Ramos (cell line): ENCODE data around the gene PDE4D.

Experiments used
- in situ Hi-C: fragments of 300-500 bp; cut with MboI; formaldehyde crosslinking; loops from one replicate; pipeline ENCODE4 v1.14.3; 2022; ENCODE audit warnings: low sequenced_read_pairs; ENCODE audit not compliant: unreplicated experiment

PDE4D gene

DNA sequence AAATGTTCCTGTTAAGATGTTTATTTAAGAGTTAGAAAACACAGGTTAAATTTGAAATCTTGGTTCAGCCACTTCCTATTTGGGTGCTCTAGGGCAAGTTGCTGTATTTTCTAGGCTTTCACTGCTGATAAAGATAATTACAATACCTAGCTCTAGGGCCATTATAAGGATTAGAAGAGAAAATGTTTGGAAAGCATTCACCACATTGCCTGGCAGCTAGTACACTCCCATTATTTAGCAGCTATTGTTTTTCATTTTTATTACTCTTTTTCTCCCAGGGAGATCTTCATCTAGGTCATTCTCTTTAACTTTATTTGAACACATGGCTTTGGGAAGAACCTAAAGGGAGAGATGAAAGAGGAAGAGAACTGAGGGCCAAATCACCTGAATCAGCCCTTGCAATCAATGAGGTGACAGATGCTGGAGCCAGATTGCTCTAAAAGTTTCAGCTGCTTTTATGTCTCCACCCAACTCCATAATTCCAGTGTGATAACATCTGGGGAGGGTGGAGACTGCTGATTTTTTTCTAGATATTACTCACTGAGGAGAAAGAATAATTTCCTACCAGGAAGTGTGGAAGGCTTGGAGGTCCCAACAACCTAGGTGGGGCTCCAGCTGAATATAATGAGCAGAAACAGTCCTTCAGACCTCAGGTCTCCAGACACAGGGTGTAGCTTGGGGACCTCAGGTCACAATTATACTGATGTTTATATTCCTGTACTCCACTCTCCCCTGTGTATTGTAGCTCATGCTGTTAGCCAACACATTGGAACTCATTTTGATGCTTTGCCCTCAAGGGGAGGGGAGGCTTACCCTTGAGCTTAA is 670.6 kb downstream of the PDE4D start:
- in situ Hi-C loops: no loop called here

DNA sequence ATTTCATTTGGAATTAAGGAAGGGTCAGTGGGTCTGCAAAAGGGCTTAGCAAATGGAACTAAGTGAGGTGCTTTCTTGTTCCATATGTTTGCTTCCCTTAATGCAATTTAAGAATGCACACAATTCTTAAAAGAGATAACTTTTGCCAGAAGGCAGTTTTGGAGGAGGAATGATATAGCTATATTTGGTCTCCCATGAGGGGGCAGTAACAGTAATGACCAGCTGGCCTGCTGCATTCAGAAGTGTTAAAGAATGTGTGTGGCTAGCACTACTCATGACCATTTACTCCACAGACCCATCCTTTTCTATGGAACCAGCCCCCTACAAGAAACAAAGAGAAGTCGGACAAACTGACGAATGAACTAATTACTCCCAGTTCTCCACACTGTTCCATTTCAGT is 671.8 kb downstream of the PDE4D start:
- in situ Hi-C loops: no loop called here

DNA sequence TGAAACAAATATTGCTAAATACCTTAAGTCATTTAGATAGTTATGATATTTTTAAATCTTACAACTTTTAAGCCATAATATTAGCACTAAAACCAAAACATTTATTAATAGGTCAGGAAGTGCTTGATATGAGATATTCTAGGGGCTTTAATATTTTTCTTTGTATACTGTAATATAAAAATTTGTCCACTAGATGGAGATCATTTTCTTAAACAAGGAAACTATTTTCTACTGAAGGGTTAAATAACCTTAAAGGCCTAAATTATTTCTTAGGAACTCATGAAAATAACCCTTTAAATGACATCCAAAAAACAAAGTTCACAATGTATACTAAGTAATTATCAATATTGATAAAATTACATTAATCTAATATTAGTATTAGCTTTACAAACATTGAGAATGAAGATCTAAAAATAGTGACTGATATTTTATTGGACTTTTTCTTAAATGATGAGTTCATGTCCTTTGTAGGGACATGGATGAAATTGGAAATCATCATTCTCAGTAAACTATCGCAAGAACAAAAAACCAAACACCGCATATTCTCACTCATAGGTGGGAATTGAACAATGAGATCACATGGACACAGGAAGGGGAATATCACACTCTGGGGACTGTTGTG is 675.0 kb downstream of the PDE4D start:
- in situ Hi-C loops: no loop called here

DNA sequence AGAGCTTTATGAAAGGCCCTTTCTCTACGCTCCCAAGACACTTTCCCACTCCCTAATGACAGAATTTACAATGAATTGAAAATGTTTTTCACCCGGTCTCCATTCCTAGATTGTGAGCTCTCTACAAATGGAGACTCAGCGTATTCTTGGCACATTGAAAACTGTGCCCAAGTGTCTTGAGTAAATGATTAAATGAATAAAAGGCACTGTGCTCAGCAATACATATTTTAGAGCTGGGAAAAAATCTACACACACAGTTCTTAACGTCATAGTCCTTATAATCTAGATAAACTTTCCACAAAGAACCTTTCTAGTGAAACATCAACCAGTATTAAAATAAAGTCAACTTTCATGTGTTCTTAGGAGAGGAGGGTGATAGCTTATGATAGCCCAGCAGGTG is 676.7 kb downstream of the PDE4D start:
- in situ Hi-C loops: no loop called here

DNA sequence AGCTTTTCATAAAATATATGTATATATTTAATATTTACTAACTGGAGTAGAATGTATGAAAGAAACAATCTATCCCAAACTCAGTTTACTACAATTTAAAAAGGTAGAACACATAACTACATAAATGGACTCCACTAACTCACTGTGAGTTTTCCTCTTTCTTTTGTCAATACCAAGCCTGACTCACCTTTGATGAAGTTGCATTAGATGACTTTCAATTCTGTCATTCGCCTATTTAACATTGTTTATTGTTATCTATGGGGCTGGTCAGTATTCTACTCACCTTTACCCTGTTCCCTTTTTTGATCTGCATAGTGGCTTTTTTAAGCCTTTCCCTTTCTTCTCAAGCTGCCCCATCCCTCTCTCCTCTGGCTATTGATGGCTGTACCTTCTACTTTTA is 680.9 kb downstream of the PDE4D start:
- in situ Hi-C loops: no loop called here

DNA sequence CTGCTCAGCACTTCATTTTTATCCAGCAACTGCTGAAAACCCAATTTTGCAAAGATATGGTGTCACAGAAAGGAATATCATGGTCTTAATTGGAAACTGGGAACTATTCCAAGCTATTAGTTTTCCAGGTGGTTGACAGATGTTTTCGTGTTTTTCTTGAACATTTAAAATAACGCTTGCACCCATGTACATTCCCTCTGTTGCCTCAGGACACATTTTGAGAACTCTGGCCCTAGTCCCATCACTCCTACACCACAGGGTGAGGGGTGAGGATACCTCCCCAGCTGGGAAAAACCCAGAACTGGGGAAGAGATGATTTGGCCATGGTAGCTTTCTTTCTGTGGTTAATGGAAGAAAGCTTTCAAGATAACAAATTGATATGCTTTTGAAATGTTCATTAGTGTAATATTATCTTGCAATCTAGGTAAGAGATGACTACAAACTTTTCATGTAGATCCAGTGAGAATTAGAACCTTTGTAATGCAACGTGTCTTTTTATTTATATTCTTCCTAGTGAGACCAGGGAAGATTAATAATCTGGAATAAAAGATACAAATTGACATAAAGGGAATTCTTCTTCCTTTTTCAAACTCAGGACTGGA is 683.7 kb downstream of the PDE4D start:
- in situ Hi-C loops: no loop called here

DNA sequence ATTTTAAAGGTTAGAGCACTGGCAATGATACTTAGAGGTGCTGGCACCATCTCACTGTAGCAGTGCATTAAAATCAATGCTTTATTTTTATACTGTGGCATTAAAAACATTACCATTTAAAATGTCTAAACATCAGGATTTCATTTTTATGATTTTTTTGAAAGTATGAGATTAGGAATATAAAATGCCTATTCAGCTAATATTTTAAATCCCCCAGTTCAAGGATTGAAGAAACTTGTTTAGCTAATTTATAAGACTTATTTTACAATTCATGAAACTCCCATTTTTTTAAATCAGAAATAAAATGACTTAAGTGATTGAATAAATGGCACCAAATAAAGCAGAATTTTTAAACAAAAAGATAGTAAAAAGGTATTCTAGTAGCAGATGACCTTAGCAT is 685.1 kb downstream of the PDE4D start:
- in situ Hi-C loops: no loop called here

DNA sequence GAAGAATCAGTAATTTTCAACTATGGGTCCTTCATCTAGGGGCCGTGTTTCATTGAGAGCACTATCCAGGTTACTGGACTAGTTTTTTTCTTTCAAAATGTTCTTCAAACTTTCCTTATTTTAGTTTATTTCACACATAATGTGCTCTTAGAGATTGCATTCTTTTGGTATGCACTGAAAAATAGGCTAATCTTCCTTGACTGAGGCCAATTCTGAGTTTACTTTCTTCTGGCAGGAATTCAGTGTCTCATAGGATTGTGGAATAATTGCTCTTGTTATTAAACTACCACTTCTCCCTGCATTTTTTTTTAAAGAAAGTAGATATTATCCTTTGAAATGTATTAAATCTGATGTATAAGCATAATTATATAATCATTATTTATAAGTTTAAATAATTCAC is 686.1 kb downstream of the PDE4D start:
- in situ Hi-C loops: no loop called here

DNA sequence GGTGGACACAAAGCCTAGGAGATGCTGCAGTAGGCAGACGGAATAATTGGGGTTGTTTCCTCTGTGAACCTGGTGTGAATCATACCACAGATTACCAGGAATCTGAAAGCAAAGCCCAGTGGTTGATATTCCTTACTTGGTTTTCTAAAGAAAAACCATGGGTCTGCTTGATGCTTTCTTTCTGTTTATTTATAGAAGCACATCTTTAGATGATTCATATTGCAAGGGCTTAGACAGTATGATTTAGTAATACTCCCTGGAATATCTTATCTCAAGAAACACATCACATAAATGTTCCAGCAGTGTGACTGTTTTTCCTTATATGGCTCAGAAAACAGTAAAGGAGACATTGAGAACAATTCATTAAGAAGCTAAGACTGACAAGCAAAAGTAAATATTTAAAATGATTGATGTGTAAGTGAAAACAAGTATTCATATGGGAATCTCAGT is 687.4 kb downstream of the PDE4D start:
- in situ Hi-C loops: no loop called here

DNA sequence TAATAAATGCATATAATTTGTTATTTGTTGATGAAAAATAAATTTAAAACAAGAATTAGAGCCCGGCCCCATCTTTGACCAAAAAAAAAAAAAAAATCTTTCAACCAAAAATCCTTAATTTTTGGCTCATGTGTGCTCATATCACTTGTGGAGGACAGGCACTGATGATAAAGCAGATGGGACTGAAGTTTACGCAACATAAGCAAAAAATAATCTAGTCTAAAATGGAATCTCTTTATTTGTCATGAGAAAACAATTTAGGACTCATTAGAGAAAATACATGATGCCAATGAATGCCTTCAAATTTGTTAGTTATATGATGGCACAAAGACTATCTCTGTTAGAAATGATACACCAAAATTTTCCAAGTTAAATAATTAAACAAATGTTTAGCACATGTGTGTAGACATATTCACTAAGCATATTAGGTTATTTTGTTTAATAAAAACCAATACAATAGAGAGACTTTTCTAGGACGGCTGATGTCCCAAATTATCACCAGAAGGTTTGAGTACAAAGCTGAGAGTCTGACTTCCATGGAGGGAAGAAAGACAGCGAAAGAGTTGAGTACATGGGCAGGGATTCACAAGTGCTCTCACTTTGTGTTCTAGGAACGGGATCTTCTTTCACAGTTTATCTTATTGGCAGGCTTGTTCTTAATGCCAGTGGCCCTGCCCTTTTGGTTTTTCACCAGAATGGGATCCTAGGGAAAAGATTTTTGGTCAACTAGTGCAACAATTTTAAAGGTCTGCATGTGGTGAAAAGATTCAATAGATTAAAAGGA is 689.2 kb downstream of the PDE4D start:
- in situ Hi-C loops: no loop called here

DNA sequence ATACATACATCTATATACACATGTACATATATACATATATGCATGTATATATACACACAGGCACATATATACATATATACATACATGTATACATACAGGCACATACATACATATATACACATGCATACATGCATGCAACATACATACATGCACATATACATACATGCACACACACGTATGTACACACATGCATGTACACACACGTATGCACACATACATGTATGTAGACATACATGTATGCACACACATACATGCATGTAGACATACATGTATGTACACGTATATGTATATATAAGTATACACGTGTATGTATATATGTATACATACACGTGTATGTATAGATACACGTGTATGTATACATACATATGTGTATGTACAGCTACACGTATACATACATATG is 693.7 kb downstream of the PDE4D start:
- in situ Hi-C loops: loop anchor here (25.0 kb wide), 1 partner anchor 587 kb away; no protein-coding TSS in a partner anchor

DNA sequence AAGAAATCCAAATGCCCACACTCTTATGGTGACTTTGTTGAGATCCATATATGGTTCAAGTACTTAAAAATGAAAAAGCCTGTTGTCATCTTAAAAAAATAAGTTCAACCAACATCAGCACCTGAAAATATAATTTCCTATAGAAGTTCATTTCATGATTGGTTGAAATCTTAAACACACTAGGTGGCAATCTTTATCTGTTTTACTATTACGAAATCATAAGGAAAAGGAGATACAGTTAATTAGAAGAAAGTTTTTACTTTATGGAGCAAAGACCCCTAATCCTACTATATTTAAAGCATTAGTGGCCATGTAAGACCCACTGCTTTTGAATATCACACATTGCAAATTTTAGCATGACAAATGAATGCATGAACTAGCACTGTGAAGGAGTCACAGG is 694.7 kb downstream of the PDE4D start:
- in situ Hi-C loops: loop anchor here (25.0 kb wide), 1 partner anchor 588 kb away; no protein-coding TSS in a partner anchor

DNA sequence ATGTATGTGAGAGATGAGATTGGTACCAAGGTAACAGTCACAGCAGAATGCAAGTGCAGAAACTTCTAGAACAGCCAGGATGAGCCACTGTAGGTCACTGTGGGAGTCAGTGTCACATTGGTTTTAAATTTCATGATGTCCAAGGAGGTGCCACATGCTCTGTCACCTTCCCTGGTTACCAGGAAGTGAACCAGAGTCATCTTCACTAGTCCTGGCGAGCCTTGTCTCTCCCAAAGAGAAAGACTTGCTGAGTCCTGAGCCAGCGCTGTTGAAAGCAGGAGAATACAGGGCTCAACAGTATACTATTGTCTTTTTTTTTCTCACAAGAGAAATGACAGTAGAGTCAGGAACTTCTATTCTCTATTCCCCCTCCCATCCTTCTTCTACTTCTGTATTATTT is 695.2 kb downstream of the PDE4D start:
- in situ Hi-C loops: loop anchor here (25.0 kb wide), 1 partner anchor 589 kb away; no protein-coding TSS in a partner anchor

DNA sequence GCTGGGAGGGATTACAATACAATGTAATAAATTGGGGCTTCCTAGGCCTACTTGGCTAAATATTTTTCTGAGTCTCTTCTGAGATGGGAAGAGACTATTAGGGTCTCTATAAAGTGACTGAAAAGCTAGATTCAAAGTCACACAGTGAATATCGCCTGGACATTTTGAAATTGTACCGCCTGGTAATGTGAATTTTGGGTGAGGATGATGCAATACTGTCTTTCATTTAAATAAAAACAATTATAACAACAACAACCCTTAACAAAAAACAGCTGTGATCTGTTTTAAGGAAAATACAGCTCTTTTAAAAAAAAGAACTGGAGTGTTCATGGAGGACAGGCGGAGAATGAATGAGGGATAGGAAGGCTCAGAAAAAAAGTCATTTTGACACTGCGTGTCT is 695.6 kb downstream of the PDE4D start:
- in situ Hi-C loops: loop anchor here (25.0 kb wide), 1 partner anchor 589 kb away; no protein-coding TSS in a partner anchor

DNA sequence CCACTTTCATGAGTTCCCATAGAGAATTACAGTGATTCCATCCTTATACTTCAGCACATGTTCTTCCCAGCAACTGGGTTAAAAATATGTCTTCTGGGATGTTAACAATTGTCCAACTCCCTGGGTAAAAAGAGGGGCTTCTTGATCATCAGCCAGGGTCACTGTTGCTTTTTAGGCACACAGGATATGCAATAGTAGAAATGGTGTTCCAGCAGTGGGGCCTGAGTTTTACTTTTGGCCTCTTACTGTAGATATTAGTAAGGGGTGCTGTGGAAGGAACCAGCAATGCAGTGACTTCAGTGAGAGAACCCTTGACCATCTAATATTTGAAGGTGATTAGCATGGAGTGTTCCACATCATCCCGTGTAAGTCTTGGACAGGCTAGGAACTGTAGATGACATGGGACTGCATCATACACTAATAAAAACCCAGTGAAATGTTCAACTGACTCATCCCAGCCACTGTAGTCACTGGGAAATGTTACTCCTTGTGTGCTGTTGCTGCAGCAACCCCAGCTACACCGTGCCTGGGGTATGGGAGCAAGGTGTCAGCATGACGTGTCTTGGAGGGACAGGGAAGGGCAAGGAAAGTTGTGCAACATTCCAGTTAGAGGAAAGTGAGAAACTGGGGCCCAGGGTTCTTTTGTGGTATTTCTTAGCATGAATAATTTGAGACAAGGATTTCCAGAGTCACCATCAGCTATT is 699.8 kb downstream of the PDE4D start:
- in situ Hi-C loops: loop anchor here (25.0 kb wide), 1 partner anchor 594 kb away; no protein-coding TSS in a partner anchor

DNA sequence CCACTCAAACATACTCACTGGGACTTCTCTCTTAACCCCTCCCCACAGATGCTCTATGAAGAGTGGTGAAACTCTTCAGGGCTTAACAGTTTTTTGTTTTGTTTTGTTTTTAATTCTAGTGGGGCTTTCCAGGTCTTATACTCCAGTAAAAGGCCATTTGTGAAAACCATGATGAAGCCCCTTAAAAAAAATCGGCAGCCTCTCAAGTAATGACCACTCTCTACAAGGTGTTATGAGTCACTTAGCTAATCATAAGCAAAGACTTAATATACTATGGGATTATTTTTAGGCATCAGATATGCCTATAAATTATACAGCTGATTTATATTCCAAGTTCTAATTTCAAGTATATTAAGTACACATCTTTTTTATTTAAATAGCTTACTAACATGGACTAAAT is 702.8 kb downstream of the PDE4D start:
- in situ Hi-C loops: loop anchor here (25.0 kb wide), 1 partner anchor 597 kb away; no protein-coding TSS in a partner anchor

DNA sequence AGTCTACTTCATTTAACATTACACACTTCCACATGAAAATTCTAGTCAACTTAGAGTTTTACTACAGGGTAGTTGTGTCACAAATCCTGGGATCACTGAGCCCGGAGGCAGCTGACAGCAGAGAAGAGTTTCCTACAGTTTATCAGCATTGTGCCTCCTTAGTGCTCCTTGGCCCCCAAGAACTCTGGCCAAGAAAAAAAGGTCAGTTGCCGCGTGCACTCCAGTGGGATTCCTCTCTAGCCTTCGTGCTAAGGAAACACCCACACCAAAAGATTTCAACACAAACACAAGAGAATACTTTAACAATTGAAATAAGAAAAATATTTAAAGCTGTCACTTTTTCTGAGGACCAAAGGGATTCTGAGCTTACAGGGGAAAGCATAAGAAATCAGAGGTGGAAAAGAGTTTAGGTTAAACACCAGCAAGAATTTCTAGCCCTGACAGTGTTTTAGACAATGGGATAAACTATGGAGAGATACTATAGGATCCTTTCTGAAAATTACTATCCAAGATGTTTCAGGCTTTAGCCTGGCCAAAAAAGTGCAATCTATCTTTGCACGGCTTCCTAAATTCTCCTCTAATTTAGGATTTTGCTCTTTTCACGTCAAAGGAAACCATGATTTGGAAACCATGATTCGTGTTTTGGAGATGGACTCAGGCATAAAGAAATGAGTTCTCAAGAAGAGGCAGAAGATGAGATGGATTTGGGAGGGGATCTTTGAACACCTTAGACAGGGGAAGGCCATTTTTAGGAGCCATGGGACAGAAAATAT is 703.9 kb downstream of the PDE4D start:
- in situ Hi-C loops: loop anchor here (10.0 to 25.0 kb wide), 2 partner anchors 185 to 598 kb away; no protein-coding TSS in a partner anchor

DNA sequence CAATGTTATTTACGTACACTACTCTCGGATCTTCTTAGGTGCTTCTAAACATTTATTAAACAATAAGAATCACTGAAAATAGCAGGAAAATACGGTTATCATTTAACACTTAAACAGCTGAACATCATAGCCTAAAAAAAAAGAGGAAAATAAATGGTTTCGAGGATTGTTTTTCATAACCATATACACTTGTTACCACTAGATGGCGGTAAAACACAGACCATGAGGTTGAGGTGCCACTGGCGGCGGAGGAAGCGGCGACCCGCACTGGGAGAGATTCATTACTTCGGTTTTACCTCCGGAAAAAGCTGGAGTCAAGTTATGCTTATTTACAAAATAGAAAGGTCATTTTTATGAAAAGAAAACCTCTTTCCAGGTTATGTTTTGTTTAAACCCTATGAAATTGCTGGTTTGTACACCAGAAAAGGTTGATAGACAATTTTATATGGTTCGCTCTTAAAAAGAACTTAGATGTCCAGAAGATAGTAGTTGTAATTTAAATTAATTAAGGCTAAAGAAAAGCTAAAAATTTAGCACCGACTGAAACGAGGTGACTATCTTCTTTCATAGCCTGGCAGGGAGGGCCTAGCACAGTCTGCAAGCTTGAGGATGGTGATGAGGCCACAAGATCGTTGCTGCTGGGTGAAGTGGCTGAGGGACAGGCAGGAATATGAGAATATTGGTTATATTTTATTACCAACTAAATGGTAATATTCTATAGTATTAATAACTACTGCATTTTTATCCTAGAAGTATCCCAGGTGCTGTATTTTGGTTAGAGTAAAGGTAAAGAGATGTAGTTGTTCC is 704.9 kb downstream of the PDE4D start:
- in situ Hi-C loops: loop anchor here (10.0 to 25.0 kb wide), 2 partner anchors 186 to 599 kb away; no protein-coding TSS in a partner anchor
